HTERT RPE-1 (cell line): ENCODE results near the gene RRAD.
"Not testable (repeated sequence)": the region's sequence is repeated elsewhere in the genome, so short reads cannot be mapped to it uniquely, and the experiment has no call there.

Source experiments
- in situ Hi-C: fragments of 300-500 bp; cut with MboI; formaldehyde crosslinking; loops from 4 replicates; pipeline ENCODE4 v1.14.3; 2020; ENCODE audit warnings: low sequenced_read_pairs

Gene RRAD, protein sequence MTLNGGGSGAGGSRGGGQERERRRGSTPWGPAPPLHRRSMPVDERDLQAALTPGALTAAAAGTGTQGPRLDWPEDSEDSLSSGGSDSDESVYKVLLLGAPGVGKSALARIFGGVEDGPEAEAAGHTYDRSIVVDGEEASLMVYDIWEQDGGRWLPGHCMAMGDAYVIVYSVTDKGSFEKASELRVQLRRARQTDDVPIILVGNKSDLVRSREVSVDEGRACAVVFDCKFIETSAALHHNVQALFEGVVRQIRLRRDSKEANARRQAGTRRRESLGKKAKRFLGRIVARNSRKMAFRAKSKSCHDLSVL

DNA sequence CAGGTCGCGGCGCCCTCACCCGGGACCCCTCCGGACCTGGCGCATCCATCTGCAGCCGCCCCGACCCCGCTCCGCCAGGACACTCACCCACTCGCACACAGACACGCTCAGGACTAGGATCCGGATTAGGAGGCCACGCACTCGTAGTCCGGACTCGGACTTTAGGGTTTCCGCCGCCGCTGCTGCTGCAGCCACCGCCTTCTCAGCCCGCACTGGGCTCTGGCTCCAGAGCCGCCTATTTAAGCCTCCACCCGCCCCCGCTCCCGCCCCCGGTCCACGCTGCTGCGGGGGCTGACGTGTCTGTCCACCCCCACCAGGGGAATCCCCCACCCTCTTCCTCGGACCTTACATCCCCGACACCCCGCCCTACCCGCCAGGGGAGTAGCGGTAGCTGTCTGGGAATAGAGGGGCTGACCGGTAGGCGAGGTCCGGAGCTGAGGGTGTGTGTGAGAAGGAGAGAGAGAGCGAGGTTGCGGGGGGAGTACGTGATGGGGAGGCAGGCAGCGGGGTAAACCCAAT, at the start of gene RRAD:
Gene RRAD (minus strand): TSS at position 214 of the 519 bp plus-strand sequence. CDS start 356 bp downstream, outside the sequence.
- in situ Hi-C loops, result no loop called here

DNA sequence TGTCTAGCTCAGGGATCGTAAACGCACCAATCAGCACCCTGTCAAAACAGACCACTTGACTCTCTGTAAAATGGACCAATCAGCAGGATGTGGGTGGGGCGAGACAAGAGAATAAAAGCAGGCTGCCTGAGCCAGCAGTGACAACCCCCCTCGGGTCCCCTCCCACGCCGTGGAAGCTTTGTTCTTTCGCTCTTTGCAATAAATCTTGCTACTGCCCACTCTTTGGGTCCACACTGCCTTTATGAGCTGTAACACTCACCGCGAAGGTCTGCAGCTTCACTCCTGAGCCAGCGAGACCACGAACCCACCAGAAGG, 49.6 kb upstream of the RRAD start:
- in situ Hi-C loops, result not testable (repeated sequence)

- in situ Hi-C loops, result not testable (repeated sequence)
These were observed 49.0 kb upstream of the RRAD start for GRCh38 chr16:66974156-66974931.

GRCh38 chr16:66973716-66974115, 48.4 kb upstream of the RRAD start:
- in situ Hi-C loops, result no loop called here

DNA sequence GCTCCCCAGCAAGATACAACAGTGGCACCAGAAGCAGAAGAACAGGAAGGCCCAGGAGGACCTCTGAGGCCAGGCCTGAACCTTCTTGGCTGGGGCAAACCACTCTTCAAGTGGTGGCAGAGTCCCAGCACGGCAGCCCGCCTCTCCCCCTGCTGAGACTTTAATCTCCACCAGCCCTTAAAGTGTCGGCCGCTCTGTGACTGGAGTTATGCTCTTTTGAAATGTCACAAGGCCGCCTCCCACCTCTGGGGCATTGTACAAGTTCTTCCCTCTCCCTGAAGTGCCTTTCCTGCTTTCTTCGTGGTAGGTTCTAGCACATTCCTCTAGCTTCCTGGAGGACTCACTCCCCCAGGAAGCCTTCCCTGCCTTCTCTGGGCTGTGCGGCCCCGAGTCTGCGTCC, 47.6 kb upstream of the RRAD start:
- in situ Hi-C loops, result no loop called here

- in situ Hi-C loops, result no loop called here
These were observed 45.7 kb upstream of the RRAD start for GRCh38 chr16:66970775-66971720.

DNA sequence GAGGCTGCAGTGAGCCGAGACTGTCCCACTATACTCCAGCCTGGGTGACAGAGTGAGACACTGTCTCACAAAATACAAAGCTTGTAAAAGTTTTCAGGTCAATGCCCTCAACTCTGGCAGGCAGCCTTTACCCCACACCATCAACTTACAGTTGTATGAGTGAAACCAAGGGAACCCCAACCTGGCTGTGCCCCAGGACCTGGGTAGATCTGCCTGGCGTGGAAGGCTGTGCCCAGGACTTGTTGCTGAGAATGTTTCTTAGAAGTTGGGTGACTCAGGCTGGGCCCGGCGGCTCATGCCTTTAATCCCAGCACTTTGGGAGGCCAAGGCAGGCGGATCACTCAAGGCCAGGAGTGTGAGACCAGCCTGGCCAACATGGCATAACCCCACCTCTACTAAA, 43.5 kb upstream of the RRAD start:
- in situ Hi-C loops, result no loop called here

DNA sequence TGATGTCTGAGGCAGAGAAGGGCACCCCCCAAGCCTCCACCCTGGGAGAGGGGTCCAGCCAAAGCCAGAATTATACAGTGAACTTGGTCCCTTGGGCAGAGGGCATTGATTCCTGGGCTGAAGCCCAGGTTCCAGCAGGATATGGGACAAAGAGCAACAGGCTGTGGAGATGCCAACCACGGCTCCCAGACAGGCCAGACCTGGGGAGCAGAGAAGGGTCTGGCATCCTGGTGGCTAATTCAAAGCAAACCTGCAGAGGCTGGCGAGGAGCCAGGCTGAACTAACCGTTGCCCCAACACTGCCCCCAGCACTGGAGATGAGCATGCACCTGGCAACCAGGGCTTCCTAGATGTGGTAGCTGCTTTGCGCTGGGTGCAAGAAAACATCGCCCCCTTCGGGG, 38.7 kb upstream of the RRAD start:
- in situ Hi-C loops, result no loop called here

DNA sequence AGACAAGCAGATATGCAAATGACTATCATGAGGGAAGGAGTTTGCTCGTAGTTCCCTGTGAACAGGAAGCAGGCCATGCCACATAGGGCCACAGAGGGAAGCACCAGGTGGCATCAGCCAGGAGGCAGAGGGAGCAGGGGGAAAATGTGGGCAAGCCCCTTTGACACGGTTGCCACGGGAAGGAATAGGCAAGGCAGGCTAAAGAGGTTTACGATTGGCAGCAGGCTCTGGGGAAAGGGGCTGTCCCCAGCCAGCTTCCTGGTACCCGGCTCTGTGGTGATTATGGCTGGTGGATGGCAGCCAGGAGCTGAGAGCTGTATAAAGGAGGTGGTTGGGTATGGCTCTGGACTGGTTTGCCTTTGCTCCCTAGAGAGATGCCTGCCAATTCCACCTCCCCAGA, 36.6 kb upstream of the RRAD start:
- in situ Hi-C loops, result no loop called here

GRCh38 chr16:66961065-66961744, 35.9 kb upstream of the RRAD start, which contains the start of gene CES3:
Gene CES3 (plus strand): TSS chr16:66961266. CDS start chr16:66961308, 42 bp downstream.
- in situ Hi-C loops, result no loop called here

GRCh38 chr16:66960270-66960669, 34.9 kb upstream of the RRAD start:
- in situ Hi-C loops, result no loop called here

DNA sequence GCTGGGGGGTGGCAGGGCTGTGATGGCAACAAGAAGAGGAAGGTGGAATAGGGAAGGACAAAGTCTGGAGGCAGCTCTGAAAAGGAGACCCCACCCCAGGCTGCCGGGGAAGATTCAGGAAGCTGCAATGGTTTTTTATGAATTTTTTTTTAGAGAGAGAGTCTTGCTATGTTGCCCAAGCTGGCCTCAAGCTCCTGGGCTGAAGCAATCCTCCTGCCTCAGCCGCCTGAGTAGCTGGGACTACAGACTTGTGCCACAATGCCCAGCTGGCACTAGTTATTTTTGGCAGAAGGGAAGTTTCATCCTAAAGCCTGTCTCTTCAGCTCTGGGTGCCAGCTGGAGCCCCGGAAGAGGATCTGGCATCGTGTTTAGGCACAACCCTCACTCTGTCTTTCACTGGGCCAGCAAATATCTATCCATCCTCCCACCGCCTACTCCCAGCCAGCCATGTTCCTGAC, 34.4 kb upstream of the RRAD start:
- in situ Hi-C loops, result no loop called here

DNA sequence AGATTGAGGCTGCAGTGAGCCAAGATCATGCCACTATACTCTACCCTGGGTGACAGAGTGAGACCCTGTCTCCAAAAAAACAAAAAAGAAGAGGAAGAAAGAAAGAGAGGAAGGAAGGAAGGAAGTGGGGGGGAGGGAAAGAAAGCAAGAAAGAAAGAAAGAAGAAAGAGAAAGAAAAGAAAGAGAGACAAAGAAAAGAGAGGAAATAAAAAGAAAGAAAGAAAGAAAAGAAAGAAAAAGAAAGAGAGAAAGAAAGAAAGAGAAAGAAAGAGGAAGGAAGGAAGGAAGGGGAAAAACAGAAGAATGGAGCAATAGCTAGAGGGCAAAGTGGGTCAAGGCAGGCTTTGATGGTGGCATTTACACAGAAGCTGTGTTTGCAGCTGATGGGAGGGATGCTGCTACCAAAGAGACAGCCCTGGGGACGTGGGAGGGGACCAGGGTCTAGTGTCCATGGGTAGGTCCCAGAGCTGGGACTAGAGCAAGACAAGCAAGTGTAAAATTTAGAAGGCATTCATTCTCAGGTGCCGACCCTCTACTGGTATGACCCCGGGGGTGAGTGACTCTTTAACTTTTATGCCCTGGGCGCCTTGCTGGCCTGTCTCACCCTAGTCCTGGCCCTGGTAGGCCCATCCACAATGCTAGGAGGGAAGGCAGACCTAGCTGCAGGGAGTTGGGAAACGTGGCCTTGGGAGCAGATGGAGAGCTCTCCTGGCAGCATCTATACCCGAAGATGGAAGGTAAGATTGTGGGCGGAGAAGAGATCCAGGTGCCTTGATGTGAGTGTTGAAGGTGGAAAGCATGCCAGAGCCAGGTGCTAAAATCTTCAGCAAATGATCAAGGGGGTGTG, 33.7 kb upstream of the RRAD start:
- in situ Hi-C loops, result no loop called here

- in situ Hi-C loops, result not testable (repeated sequence)
These were observed 30.8 kb upstream of the RRAD start for GRCh38 chr16:66956154-66956457.

DNA sequence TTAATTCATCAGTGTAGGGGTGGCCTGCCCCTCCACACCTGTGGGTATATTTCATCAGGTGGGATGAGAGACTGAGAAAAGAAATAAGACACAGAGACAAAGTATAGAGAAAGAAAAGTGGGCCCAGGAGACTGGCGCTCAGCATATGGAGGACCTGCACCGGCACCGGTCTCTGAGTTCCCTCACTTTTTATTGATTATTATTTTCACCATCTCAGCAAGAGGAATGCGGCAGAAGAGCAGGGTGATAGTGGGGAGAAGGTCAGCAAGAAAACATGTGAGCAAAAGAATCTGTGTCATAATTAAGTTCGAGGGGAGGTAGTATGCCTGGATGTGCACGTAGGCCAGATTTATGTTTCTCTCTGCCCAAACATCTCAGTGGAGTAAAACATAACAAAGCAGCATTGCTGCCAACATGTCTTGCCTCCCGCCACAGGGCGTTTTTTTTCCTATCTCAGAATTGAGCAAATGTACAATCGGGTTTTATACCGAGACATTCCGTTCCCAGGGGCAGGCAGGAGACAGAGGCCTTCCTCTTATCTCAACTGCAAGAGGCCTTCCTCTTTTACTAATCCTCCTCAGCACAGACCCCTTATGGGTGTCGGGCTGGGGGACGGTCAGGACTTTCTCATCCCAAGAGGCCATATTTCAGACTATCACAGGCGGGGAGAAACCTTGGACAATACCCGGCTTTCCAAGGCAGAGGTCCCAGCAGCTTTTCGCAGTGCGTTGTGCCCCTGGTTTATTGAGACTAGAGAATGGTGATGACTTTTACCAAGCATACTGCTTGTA, 30.2 kb upstream of the RRAD start:
- in situ Hi-C loops, result not testable (repeated sequence)

GRCh38 chr16:66954097-66954659, 28.8 kb upstream of the RRAD start:
- in situ Hi-C loops, result no loop called here

- in situ Hi-C loops, result no loop called here
These were observed 28.2 kb upstream of the RRAD start for GRCh38 chr16:66953462-66954096.
